Activated naive CD4-positive, alpha-beta T cell treated with anti-CD3 and anti-CD28 coated beads for 36 hours (primary cell): ENCODE results near the gene NUBPL. TPM values are rescaled to one million over a fixed set of nuclear protein-coding genes. Genes with fewer than 3 reads are reported as not detected.
"Not testable (repeated sequence)": the region's sequence is repeated elsewhere in the genome, so short reads cannot be mapped to it uniquely, and the experiment has no call there.

Experiments
- CTCF ChIA-PET: fragments of 350-600 bp; sonication (Branson Sonifier 250); formaldehyde crosslinking; loops from one replicate; lab custom pipeline; 2021; ENCODE audit warnings: antibody characterized with exemption; lab: Charles Lee
- DNase-seq: peaks from one replicate; pipeline ENCODE4 v3.0.0-alpha.2; 2020
- H3K27ac Mint-ChIP-seq: one replicate; pipeline ENCODE4 v1.8.0; 2021; ENCODE audit warnings: mild to moderate bottlenecking, mixed read lengths
- H3K27me3 Mint-ChIP-seq: one replicate; pipeline ENCODE4 v1.8.0; 2021; ENCODE audit warnings: low read depth, mixed read lengths
- H3K36me3 Mint-ChIP-seq: one replicate; pipeline ENCODE4 v1.8.0; 2021; ENCODE audit warnings: low read depth, mixed read lengths
- H3K4me1 Mint-ChIP-seq: one replicate; pipeline ENCODE4 v1.8.0; 2021; ENCODE audit warnings: low read depth, mixed read lengths
- H3K4me3 Mint-ChIP-seq: one replicate; pipeline ENCODE4 v1.8.0; 2021; ENCODE audit warnings: mild to moderate bottlenecking, moderate library complexity, mixed read lengths
- H3K9me3 Mint-ChIP-seq: one replicate; pipeline ENCODE4 v1.8.0; 2021; ENCODE audit warnings: mixed read lengths
- intact Hi-C: fragments of 100-400 bp; cut with micrococcal nuclease; formaldehyde crosslinking; loops from one replicate; pipeline ENCODE4 v1.15.1; 2023
- total RNA-seq, 2 experiments: library from RNA; stranded (reverse); gene quantifications; one replicate each; pipeline ENCODE4 v1.2.3, GENCODE V29; 2021

Gene NUBPL
- total RNA-seq, 2 experiments from 2014 or later = 11.5 to 13.5 TPM

DNA sequence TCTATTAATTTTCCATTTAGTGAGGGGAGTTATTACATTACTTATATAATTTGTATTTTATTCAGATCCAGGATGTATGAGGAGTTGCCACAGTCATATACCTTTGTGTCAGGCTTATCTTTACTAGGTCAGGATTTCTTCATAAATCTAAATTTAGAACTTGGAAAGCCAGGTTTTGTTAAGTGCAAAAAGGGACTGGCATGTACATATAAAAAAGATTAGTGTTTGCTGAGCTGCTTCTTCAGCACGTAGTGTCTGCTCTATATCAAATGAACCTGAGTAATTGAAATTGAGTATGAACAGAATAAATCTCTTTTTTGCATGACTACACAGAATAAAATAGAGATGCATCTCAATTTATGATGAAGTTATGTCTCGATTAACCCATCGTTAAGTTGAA is 157.4 kb downstream of the NUBPL start:
- no peaks in the 10 kb centered on the region for H3K27me3 Mint-ChIP-seq

DNA sequence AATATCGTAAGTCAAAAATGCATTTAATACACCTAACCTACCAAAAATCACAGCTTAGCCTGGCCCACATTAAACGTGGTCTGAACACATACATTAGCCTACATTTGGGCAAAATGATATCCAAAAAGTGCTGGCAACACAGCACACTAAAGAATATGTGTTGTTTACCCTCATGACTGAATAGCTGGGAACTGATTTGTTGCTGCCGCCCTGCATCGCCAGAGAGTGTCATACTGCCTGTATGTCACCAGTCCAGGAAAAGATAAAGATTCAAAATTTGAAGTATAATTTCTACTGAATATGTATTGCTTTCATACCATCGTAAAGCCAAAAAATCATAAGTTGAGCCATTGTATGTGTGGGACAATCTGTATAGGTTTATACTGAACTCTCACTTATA is 157.8 kb downstream of the NUBPL start:
- H3K9me3 Mint-ChIP-seq = peaks cover 9% of the 10 kb centered on the region
- H3K36me3 Mint-ChIP-seq = peaks cover 13% of the 10 kb centered on the region
- no peak for DNase-seq
- H3K4me3 Mint-ChIP-seq = no peak overlapping the region
- H3K27ac Mint-ChIP-seq = no peak overlapping the region
- H3K27me3 Mint-ChIP-seq = no peaks in the 10 kb centered on the region
- H3K4me1 Mint-ChIP-seq = no peaks in the 10 kb centered on the region
- CTCF ChIA-PET = no interaction called here
- intact Hi-C loops = no loop called here

More for the DNA sequence above, 157.4 kb downstream of the NUBPL start:
- H3K4me1 Mint-ChIP-seq = no peaks in the 10 kb centered on the region
- CTCF ChIA-PET = no interaction called here
- H3K27ac Mint-ChIP-seq = no peak overlapping the region
- H3K4me3 Mint-ChIP-seq = no peak overlapping the region
- H3K36me3 Mint-ChIP-seq = peaks cover 17% of the 10 kb centered on the region
- DNase-seq = no peak
- H3K9me3 Mint-ChIP-seq = peaks cover 9% of the 10 kb centered on the region
- intact Hi-C loops = no loop called here

DNA sequence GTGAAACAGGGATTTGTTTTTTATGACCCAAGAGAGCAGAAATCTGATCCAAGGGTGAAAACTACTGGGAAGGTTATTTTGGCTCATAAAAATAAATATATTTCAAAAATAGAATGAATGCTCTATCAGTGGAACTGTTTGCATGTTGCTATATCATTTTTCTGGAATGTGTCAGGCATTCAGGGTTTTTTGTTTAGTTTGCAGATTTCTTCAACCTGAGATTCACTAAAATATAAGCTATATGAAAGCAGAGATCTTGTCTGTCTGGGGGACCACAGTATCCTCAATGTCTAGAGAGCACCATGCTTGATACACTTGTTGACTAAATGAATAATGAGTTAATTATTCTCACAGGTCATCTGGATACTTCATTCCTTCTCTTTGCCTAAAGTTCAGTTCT is 165.1 kb downstream of the NUBPL start:
- CTCF ChIA-PET = no interaction called here
- no peak overlapping the region for H3K27ac Mint-ChIP-seq
- DNase-seq = no peak
- H3K9me3 Mint-ChIP-seq = peaks cover 23% of the 10 kb centered on the region
- intact Hi-C loops = no loop called here
- peaks cover 32% of the 10 kb centered on the region for H3K36me3 Mint-ChIP-seq
- no peaks in the 10 kb centered on the region for H3K4me1 Mint-ChIP-seq
- H3K4me3 Mint-ChIP-seq = no peak overlapping the region
- H3K27me3 Mint-ChIP-seq = no peaks in the 10 kb centered on the region

DNA sequence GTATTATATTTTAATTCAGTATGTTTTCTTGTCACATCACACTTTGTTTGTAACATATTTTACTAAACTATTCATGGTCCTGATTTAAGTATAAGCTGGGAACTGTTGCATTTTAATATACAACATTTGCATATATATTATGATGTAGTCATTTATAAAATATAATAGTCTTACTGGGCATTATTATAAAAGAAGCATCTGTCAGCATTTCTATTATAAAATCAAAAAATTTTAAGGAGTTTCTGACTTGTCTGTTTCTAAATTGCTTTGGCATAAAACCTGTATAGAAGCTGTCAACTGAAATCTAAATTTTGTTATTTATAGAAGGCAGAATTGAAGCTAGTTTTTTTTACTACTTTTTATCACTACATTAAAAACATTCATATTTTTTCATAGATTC is 166.6 kb downstream of the NUBPL start:
- Mint-ChIP-seq H3K4me3 (no peak overlapping the region), H3K36me3 (peaks cover 30% of the 10 kb centered on the region), H3K27ac (no peak overlapping the region), H3K9me3 (peaks cover 14% of the 10 kb centered on the region), H3K4me1 (no peaks in the 10 kb centered on the region), H3K27me3 (no peaks in the 10 kb centered on the region)
- intact Hi-C loops = no loop called here
- CTCF ChIA-PET = interaction anchor here (0.5 kb wide), 1 partner anchor 35 kb away, joined by 3 read pairs; no protein-coding TSS in a partner anchor
- DNase-seq = no peak

DNA sequence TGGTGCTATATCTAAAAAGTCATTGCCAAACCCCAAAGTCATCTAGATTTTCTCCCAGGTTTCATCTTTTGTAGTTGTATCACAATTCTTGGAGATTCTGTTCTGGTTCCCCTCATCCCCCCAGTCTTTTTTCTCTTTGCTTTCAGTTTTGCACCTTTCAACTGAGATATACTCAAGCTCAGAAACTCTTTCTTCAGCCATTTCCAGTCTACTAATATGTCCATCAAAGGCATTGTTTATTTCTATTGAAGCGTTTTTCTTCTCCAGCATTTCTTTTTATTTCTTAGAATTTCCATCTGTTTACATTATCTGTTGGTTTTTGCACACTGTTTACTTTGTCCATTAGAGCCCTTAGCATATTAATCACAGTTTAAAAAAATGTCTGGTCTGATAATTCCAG is 179.5 kb downstream of the NUBPL start:
- CTCF ChIA-PET = no interaction called here
- Mint-ChIP-seq H3K4me1 (no peaks in the 10 kb centered on the region), H3K9me3 (peaks cover 14% of the 10 kb centered on the region), H3K27me3 (no peaks in the 10 kb centered on the region), H3K36me3 (peaks cover 30% of the 10 kb centered on the region), H3K4me3 (no peak overlapping the region), H3K27ac (no peak overlapping the region)
- intact Hi-C loops = no loop called here
- no peak for DNase-seq

DNA sequence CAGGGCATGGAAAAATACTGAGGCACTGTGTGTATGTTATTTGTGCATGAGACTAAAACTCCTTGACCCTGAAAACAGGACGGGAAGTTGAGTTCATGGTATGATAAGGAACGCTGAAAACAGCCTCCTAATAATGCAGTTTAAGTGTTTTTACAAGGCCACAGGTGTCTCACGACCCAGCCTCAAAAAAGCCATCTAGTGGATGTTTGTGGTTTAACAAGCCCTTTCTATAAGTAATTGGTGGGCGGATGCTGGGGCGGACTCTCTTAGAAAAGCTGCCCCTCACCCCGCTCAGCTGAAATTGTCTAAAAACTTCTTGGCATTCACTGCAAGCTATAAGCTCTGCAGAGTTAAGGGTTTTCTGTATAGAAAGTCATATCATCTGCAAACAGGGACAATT is 184.5 kb downstream of the NUBPL start:
- Mint-ChIP-seq H3K9me3 (peaks cover 39% of the 10 kb centered on the region), H3K4me3 (no peak overlapping the region), H3K27me3 (no peaks in the 10 kb centered on the region), H3K36me3 (peaks cover 47% of the 10 kb centered on the region), H3K27ac (no peak overlapping the region), H3K4me1 (no peaks in the 10 kb centered on the region)
- DNase-seq = no peak
- intact Hi-C loops = no loop called here
- CTCF ChIA-PET = no interaction called here

DNA sequence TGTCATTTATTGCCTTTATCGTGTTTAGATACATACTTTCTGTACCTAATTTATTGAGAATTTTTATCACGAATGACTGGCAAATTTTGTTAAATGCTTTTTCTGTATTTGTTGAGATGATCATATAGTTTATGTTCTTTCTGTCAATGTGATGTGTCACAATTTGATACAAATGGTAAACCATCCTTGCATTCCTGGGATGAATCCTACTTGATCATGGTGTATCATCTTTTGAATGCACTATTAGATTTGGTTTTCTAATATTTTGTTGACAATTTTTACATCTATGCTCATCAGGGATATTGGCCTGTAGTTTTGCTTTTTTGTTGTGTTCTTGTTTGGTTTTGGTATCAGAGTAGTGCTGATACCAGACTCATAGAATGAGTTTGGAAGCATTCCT is 185.1 kb downstream of the NUBPL start:
- Mint-ChIP-seq H3K27me3 (no peaks in the 10 kb centered on the region), H3K27ac (no peak overlapping the region), H3K4me1 (no peaks in the 10 kb centered on the region), H3K9me3 (peaks cover 42% of the 10 kb centered on the region), H3K36me3 (peaks cover 49% of the 10 kb centered on the region), H3K4me3 (no peak overlapping the region)
- intact Hi-C loops = no loop called here
- CTCF ChIA-PET = interaction anchor here (0.8 kb wide), 1 partner anchor 85 kb away, joined by 3 read pairs; no protein-coding TSS in a partner anchor
- no peak for DNase-seq

DNA sequence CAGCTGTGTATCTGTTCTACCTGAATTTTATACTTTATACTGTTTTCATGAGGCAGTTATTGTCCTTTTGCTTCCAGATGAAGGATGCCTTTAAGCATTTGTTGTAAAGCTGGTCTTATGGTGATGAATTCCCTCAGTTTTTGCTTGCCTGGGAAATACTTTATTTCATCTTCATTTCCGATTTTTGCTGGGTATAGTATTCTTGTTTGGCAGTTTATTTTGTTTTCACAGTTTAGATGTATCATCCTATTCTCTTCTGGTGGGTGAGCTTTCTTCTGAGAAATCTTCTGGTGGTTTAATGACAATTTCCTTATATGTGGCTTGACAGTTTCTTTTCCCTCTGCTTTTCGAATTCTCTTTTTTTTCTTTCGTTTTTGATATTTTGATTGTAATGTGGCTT is 188.1 kb downstream of the NUBPL start:
- H3K4me3 Mint-ChIP-seq = no peak overlapping the region
- no peak overlapping the region for H3K27ac Mint-ChIP-seq
- no peak for DNase-seq
- intact Hi-C loops = no loop called here
- peaks cover 43% of the 10 kb centered on the region for H3K9me3 Mint-ChIP-seq
- H3K27me3 Mint-ChIP-seq = no peaks in the 10 kb centered on the region
- CTCF ChIA-PET = interaction anchor here (0.7 kb wide), 1 partner anchor 34 kb away, joined by 3 read pairs; no protein-coding TSS in a partner anchor
- H3K36me3 Mint-ChIP-seq = peaks cover 56% of the 10 kb centered on the region
- no peaks in the 10 kb centered on the region for H3K4me1 Mint-ChIP-seq

DNA sequence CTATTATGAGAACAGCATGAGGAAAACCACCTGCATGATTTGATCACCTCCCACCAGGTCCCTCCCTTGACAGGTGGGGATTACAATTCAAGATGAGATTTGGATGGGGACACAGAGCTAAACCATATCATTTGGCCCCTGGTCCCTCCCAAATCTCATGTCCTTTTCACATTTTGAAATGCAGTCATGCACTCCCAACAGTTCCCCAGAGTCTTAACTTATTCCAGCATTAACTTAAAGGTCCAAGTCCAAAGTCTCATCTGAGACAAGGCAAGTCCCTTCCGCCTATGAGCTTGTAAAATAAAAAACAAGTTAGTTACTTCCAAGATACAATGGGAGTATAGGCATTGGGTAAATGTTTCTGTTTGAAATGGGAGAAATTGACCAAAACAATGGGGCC is 189.8 kb downstream of the NUBPL start:
- intact Hi-C loops, DNase-seq, H3K4me1 Mint-ChIP-seq, CTCF ChIA-PET, H3K4me3 Mint-ChIP-seq, H3K27me3 Mint-ChIP-seq, H3K27ac Mint-ChIP-seq: not testable (repeated sequence)
- Mint-ChIP-seq H3K9me3 (peaks cover 42% of the 10 kb centered on the region), H3K36me3 (peaks cover 53% of the 10 kb centered on the region)

DNA sequence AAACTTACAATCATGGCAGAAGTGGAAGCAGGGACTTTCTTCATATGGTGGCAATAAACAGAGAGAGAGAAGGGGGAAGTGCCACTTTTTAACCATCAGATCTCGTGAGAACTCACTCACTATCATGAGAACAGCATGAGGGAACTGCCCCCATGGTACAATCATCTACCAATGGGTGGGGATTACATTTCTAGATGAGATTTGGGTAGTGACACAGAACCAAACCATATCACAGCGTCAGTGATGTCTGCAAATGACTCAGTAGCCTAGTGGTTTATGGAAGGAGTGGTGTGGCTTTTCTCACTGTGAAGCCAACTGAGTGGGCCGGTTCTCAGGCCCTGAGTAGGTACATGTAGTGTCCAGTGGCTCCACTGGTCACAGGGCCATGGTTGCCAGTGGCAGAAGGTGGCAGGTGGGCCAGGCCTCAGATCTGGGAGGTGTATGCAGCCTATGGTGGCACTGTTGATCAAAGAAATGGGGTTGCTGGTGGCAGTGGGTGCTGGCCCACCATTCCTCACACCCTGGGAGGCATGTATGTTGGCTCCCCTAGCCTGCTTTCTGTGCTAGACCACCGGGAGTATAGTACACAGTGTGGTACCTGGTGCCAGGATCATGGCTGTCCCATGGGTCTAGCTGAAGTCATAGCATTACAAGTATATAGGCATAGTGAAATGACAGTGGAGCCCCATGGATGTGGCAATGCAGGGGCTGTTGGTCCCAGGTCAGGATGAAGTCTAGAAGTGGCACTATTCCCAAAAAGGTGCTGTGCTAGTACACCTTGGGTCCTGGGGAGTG is 191.9 kb downstream of the NUBPL start:
- CTCF ChIA-PET = no interaction called here
- intact Hi-C loops = no loop called here
- Mint-ChIP-seq H3K4me1 (no peaks in the 10 kb centered on the region), H3K9me3 (peaks cover 29% of the 10 kb centered on the region), H3K36me3 (peaks cover 41% of the 10 kb centered on the region), H3K27ac (no peak overlapping the region), H3K4me3 (no peak overlapping the region), H3K27me3 (no peaks in the 10 kb centered on the region)
- peak; percentile 4 for DNase-seq

DNA sequence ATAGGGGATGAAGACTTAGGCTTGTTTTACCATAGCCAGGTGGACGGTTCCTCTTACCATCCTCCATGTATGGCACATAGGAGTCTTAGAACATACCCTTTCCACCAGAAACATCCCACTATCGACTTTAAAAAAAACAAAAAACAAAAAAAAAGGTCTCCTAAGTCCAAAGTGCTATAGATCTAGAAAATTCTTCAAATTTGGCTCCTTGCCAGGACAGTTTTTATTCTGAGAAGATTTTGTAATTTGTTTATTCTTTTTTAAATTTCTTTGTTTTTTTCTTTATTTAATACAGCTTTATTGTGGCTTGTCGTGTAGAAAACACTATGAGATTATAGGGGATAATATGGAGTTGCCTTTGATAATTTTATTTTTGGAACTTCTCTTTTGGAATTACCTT is 197.7 kb downstream of the NUBPL start:
- CTCF ChIA-PET = interaction anchor here (0.7 kb wide), 1 partner anchor 183 kb away, joined by 5 read pairs; no protein-coding TSS in a partner anchor
- Mint-ChIP-seq H3K4me1 (no peaks in the 10 kb centered on the region), H3K36me3 (peaks cover 9% of the 10 kb centered on the region), H3K9me3 (peaks cover 2% of the 10 kb centered on the region), H3K27me3 (no peaks in the 10 kb centered on the region), H3K27ac (no peak overlapping the region), H3K4me3 (no peak overlapping the region)
- no peak for DNase-seq
- intact Hi-C loops = no loop called here

DNA sequence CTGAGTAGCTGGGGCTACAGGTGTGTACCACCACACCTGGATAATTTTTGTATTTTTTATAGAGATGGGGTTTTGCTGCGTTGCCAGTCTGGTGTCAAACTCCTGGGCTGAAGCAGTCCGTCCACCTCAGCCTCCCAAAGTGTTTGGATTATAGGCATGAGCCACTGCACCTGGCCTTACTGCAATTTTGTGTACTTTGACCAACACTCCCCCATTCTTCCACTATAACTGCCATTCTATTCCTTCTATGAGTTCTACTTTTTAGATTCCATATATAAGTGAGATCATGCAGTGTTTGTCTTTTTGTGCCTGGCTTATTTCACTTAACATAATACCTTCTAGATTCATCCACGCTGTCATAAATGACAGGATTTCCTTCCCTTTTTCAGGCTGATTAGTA is 199.1 kb downstream of the NUBPL start:
- no peaks in the 10 kb centered on the region for H3K4me1 Mint-ChIP-seq
- no peak for DNase-seq
- H3K27me3 Mint-ChIP-seq = no peaks in the 10 kb centered on the region
- CTCF ChIA-PET = interaction anchor here (1.1 kb wide), 1 partner anchor 9 kb away, joined by 5 read pairs; no protein-coding TSS in a partner anchor
- intact Hi-C loops = no loop called here
- H3K36me3 Mint-ChIP-seq = peaks cover 7% of the 10 kb centered on the region
- no peak overlapping the region for H3K27ac Mint-ChIP-seq
- H3K9me3 Mint-ChIP-seq = peaks cover under 1% of the 10 kb centered on the region
- H3K4me3 Mint-ChIP-seq = no peak overlapping the region

DNA sequence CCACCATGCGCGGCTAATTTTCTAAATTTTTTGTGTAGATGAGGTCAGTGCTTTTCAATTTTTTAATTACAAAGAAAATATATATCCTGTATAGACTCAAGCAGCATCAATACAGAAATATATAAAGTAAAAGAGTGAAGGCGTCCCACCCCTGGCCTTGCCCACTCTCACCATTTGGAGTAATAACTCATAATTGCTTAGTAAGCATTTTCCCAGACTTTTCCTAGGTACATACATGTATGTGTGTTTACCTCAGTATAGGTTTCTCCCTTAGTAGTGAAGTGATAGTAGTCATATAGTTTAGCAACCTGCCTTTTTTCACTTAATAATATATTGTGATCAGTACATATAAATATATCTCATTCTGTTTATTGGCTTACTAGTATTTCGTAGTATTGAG is 200.1 kb downstream of the NUBPL start:
- no peak overlapping the region for H3K4me3 Mint-ChIP-seq
- no peak overlapping the region for H3K27ac Mint-ChIP-seq
- DNase-seq = no peak
- H3K36me3 Mint-ChIP-seq = peaks cover 5% of the 10 kb centered on the region
- H3K9me3 Mint-ChIP-seq = no peaks in the 10 kb centered on the region
- no peaks in the 10 kb centered on the region for H3K4me1 Mint-ChIP-seq
- H3K27me3 Mint-ChIP-seq = no peaks in the 10 kb centered on the region
- CTCF ChIA-PET = interaction anchor here (1.1 kb wide), 1 partner anchor 8 kb away, joined by 5 read pairs; no protein-coding TSS in a partner anchor
- intact Hi-C loops = no loop called here
